K562 (cell line): Measurements from ENCODE around the gene AP5Z1. TPM values are rescaled to one million over a fixed set of nuclear protein-coding genes. Genes with fewer than 3 reads are reported as not detected.
A peak's percentile ranks its signal among the peaks of the same experiment; 100 is the strongest.

ENCODE experiments used
- ATAC-seq: fragments of 200-7000 bp; cut with Tn5 transposase; 3 replicates; pipeline ENCODE4 v1.9.1; 2020; ENCODE audit warnings: moderate library complexity
- BruUV-seq: library from RNA; stranded (reverse); fragments of 400-500 nt; replicated peaks from 2 replicates; lab custom pipeline; 2021; lab: Mats Ljungman, UMichigan
- CTCF ChIA-PET: fragments of 300-600 bp; formaldehyde crosslinking; extraction: SDS; loops from one replicate; lab custom pipeline; 2021; ENCODE audit warnings: low intra/inter-chr PET ratio; lab: Yijun Ruan, JAX
- POLR2A ChIA-PET: fragments of 300-600, 350-650 bp; sonication (Branson Sonifier 250); formaldehyde crosslinking; extraction: SDS; loops from one replicate; lab custom pipeline; 2021; ENCODE audit warnings: antibody characterized with exemption, inconsistent platforms; lab: Yijun Ruan, JAX
- DNase-seq, 4 experiments: peaks; one replicate each; pipeline versions ENCODE4 v3.0.0 to v3.0.0-alpha.2; 2011 to 2018; ENCODE audit warnings: low spot score in 3 of 4, mixed read lengths in 3 of 4; ENCODE audit errors: extremely low read depth in 1 of 4
- FAIRE-seq: peaks from 2 replicates; lab custom pipeline; 2011; peaks lifted over from hg19 to GRCh38; lab: Jason Lieb, UNC
- H2AFZ ChIP-seq: 2 replicates; pipeline ENCODE4 v1.6.0; 2011; ENCODE audit warnings: low read depth, low read length, control low read depth, inconsistent platforms
- H3K27ac ChIP-seq: fragments of 200-600 bp; 3 replicates; pipeline ENCODE4 v1.8.0; 2011; ENCODE audit warnings: low read depth, mild to moderate bottlenecking, control low read depth, inconsistent platforms, low read length, moderate library complexity, mixed read lengths; ENCODE audit errors: extremely low read depth
- H3K27me3 ChIP-seq, 2 experiments: fragments of 300-600 bp in 1 of 2; 2 replicates in 1 of 2; 3 replicates in 1 of 2; pipeline versions ENCODE4 v1.6.0 to v1.8.0; 2011; ENCODE audit warnings: inconsistent platforms in 2 of 2, low read length in 2 of 2, mild to moderate bottlenecking in 1 of 2, mixed read lengths in 1 of 2, moderate library complexity in 1 of 2; ENCODE audit not compliant: control insufficient read depth in 2 of 2, insufficient read depth in 2 of 2
- H3K36me3 ChIP-seq: fragments of 300-600 bp; 3 replicates; pipeline ENCODE4 v1.8.0; 2011; ENCODE audit warnings: mild to moderate bottlenecking, low read length, inconsistent platforms; ENCODE audit not compliant: control insufficient read depth, insufficient read depth
- H3K4me1 ChIP-seq, 2 experiments: fragments of 200-600 bp in 1 of 2; replicated peaks in 1 of 2; 2 replicates in 1 of 2; 3 replicates in 1 of 2; pipeline versions ENCODE4 v1.5.1 to v1.8.0; 2011; ENCODE audit warnings: inconsistent platforms in 2 of 2, low read length in 2 of 2, mild to moderate bottlenecking in 1 of 2, mixed read lengths in 1 of 2, moderate library complexity in 1 of 2; ENCODE audit not compliant: control insufficient read depth in 2 of 2, insufficient read depth in 2 of 2
- H3K4me2 ChIP-seq: 2 replicates; pipeline ENCODE4 v1.6.1; 2011; ENCODE audit warnings: low read length, control low read depth, inconsistent platforms, mixed read lengths; ENCODE audit not compliant: insufficient read depth
- H3K4me3 ChIP-seq: fragments of 200-600 bp; sonication (generic), shearing (Covaris generic); 2 replicates; pipeline ENCODE4 v1.5.1; 2016; ENCODE audit warnings: control low read depth, inconsistent platforms
- H3K79me2 ChIP-seq: fragments of 200-600 bp; 3 replicates; pipeline ENCODE4 v1.8.0; 2011; ENCODE audit warnings: low read length, inconsistent platforms; ENCODE audit not compliant: control insufficient read depth, insufficient read depth
- H3K9ac ChIP-seq, 2 experiments: 2 replicates each; pipeline versions ENCODE4 v1.6.0 to v1.6.1; 2011; ENCODE audit warnings: low read depth in 2 of 2, low read length in 2 of 2, control low read depth in 1 of 2, inconsistent platforms in 1 of 2, mild to moderate bottlenecking in 1 of 2, mixed read lengths in 1 of 2; ENCODE audit not compliant: insufficient read depth in 1 of 2
- H3K9me1 ChIP-seq: one replicate; pipeline ENCODE4 v1.6.0; 2011; ENCODE audit warnings: inconsistent platforms, mild to moderate bottlenecking, low read length, moderate library complexity; ENCODE audit not compliant: control insufficient read depth, insufficient read depth
- H3K9me3 ChIP-seq: replicated peaks from 2 replicates; pipeline ENCODE4 v1.5.1; 2011; ENCODE audit warnings: low read depth, low read length, inconsistent platforms; ENCODE audit not compliant: control insufficient read depth, insufficient read depth
- H4K20me1 ChIP-seq: replicated peaks from 2 replicates; pipeline ENCODE4 v1.6.1; 2011; ENCODE audit warnings: low read length, inconsistent platforms, mixed read lengths; ENCODE audit not compliant: control insufficient read depth, insufficient read depth
- POLR2G ChIP-seq: fragments of 200-400 bp; formaldehyde crosslinking; IDR thresholded peaks from 2 replicates; pipeline ENCODE4 v1.6.1; 2017; ENCODE audit warnings: low read depth, mild to moderate bottlenecking, antibody characterized with exemption, low read length, moderate library complexity
- SIN3A ChIP-seq, 2 experiments: fragments of 150-350 bp in 1 of 2; IDR thresholded peaks; 2 replicates each; pipeline ENCODE4 v1.6.1; 2011 to 2016; ENCODE audit warnings: borderline replicate concordance in 2 of 2, low read depth in 2 of 2, low read length in 2 of 2, mild to moderate bottlenecking in 2 of 2, moderate library complexity in 2 of 2; ENCODE audit not compliant: control insufficient read depth in 1 of 2
- SMARCA5 ChIP-seq: fragments of 450-650 bp; IDR thresholded peaks from 2 replicates; pipeline ENCODE4 v1.6.1; 2016
- WGBS: fragments of 100-300 bp; shearing (Covaris generic); methylation state at CpG from one replicate; pipeline ENCODE4 v1.1.6; 2016; ENCODE audit warnings: low coverage, mixed read lengths; ENCODE audit not compliant: insufficient coverage; ENCODE audit errors: missing lambda C conversion rate; 5-methylcytosine and 5-hydroxymethylcytosine counted together
- in situ Hi-C: fragments of 300-500 bp; cut with MboI; formaldehyde crosslinking; loops from 4 replicates; pipeline ENCODE4 v1.15.0; 2018; ENCODE audit warnings: inconsistent platforms, mixed read lengths
- intact Hi-C: fragments of 100-400 bp; cut with micrococcal nuclease; formaldehyde crosslinking; loops from 2 replicates; pipeline ENCODE4 v1.14.2; 2022
- polyA plus RNA-seq, 8 experiments: library from polyadenylated mRNA; depleted of rRNA in 4 of 8; stranded (reverse) in 5 of 8; unstranded in 3 of 8; fragments of >200 nt; fragmentation: Nextera tagmentation in 2 of 8; fragmentation: Illumina TruSeq in 1 of 8; extraction: Ambion mirVana in 2 of 8; extraction: Trizol in 1 of 8; gene quantifications; 2 replicates each; pipeline versions ENCODE4 v1.2.1 to v1.2.3, GENCODE V29; 2011 to 2014; ENCODE audit warnings: inconsistent platforms in 1 of 8, missing spikeins in 1 of 8
- total RNA-seq, 7 experiments: library from RNA; depleted of rRNA in 6 of 7; stranded (reverse); fragments of >200 nt in 6 of 7; fragmentation: Illumina TruSeq in 2 of 7; extraction: Trizol in 2 of 7; gene quantifications; 2 replicates each; pipeline versions ENCODE4 v1.2.1 to v1.2.3, GENCODE V29; 2011 to 2021; ENCODE audit warnings: low replicate concordance in 1 of 7

Gene AP5Z1
- total and polyA plus RNA-seq, 9 of the 15 experiments (the other 6 are each of a cell fraction or from before 2014, with no cell fraction given): 0.06 to 31.1 (median 6.4) TPM

- Histone ChIP-seq H3K4me1 (peaks cover 0 to 53% of the 10 kb centered on the region in 2 experiments; a peak in 2 of 5 replicates), H3K36me3 (no peaks in the 10 kb centered on the region), H3K27ac (no peak overlapping the region), H3K9ac (no peak overlapping the region; a peak in 1 of 4 replicates), H4K20me1 (peaks cover 5% of the 10 kb centered on the region; the same call in 1 of the 2 replicates), H2AFZ (no peak overlapping the region), H3K4me3 (no peak overlapping the region), H3K9me3 (no peaks in the 10 kb centered on the region), H3K27me3 (no peaks in the 10 kb centered on the region), H3K9me1 (no peaks in the 10 kb centered on the region), H3K4me2 (no peak overlapping the region), H3K79me2 (no peaks in the 10 kb centered on the region)
- WGBS: 43% methylated on average over 10 of the region's 10 CpGs
- TF ChIP-seq SIN3A (IDR thresholded peaks at IDR 0.05; ENCODE audit: borderline replicate concordance in 2 of 2, control insufficient read depth in 1 of 2, low read depth in 2 of 2, low read length in 2 of 2) (no peak), SMARCA5 (no peak), POLR2G (0 out of 2 replicates have a peak, but pooled peaks have one; percentile 2)
- in situ Hi-C loops: no loop called here
- ATAC-seq: no peak
- ChIA-PET CTCF (no interaction called here), POLR2A (interaction anchor here (0.5 to 1.1 kb wide), 4 partner anchors 105 to 290 kb away, joined by 3 to 6 read pairs (median 3); no protein-coding TSS in a partner anchor)
- no peak for DNase-seq
- no TSS peak for BruUV-seq
- FAIRE-seq: no peak
- intact Hi-C loops: no loop called here
These were observed 25.1 kb downstream of the AP5Z1 start for GRCh38 chr7:4800487-4800886.
